ENCODE results near the gene FTO.
"Not testable (repeated sequence)": the region's sequence is repeated elsewhere in the genome, so short reads cannot be mapped to it uniquely, and the experiment has no call there.

Gene FTO

GRCh38 chr16:53703590-53704444 is at the start of gene FTO, which contains the start of gene RPGRIP1L:
Gene FTO (plus strand): TSS chr16:53704156.
Gene RPGRIP1L (minus strand): TSS chr16:53703859. CDS start chr16:53700723, 3,136 bp downstream.
- DNase-seq (ENCODE audit: low read depth in 2 of 2) = peak; percentile 98 to 100

DNA sequence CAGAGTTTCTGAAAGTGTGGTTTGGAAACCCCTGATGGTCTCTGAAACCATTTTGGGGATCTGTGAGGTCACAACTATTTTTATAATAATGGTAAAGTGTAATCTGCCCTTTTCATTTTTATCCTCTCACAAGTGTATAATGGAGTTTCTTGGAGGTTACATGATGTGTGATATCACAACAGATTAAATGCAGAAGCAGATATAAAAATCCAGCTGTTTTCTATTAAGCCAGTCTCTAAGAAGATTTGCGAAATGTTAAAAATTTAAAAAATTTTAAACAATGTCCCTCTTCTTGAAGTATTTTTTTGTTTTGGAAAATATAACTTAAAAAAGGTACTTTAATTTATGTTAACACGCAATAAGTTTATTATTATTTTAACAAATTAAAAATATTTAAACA is 49.0 kb upstream of the FTO start:
- no peak for DNase-seq (ENCODE audit: low read depth in 2 of 2)

DNA sequence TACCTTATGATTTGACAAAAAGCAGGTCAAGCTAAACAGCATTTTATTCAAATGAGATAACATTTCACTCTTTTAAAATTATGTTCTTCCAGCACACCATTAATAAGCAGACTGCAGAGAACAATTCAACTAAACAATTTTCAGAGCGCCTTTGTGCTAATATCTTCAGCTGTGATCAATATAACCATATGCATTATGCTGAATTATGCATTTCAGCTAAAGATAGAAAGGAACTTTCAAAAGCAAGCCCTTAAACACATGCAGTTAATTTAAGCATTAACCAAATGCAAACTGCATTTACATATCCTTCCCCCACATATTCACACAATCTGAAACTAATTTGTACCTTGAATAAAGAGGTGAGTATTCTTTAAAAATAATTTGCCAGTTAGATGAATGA is 41.9 kb upstream of the FTO start:
- DNase-seq (ENCODE audit: low read depth in 2 of 2) = no peak

DNA sequence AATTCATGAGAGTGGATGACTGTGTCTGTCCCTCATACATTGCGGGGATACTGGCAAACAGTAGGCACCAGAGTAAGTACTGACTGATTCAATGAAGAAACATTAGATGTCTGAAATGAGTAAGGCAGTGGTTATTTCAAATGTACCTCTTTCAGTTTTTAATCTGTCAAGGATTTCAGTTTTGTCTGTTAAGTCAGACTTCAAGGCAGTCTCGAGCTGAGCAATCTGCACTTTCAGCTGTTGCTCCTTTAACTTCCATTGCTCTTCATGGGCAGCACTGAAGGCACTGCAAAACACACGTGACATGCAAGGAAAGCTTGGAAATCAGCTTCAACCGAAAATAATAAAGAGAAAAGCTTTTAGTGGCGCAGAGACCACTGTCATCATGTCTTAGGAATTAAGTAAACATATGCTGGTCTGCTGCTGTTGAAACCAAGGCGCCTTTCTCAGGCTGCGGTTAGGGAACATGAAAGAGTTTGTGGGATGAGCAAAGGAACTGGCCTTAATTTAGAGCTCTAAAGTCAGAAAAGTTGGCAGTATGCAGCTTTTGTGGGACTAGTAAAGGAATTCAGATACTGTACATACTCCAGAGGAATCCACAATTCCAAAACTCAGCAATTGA is 39.1 kb upstream of the FTO start:
- no peak for DNase-seq (ENCODE audit: low read depth in 2 of 2)

GRCh38 chr16:53666786-53667415 is 37.1 kb upstream of the FTO start:
- no peak for DNase-seq (ENCODE audit: low read depth in 2 of 2)

- DNase-seq (ENCODE audit: low read depth in 2 of 2) = no peak
Measured at GRCh38 chr16:53668869-53669268, 35.1 kb upstream of the FTO start.

DNA sequence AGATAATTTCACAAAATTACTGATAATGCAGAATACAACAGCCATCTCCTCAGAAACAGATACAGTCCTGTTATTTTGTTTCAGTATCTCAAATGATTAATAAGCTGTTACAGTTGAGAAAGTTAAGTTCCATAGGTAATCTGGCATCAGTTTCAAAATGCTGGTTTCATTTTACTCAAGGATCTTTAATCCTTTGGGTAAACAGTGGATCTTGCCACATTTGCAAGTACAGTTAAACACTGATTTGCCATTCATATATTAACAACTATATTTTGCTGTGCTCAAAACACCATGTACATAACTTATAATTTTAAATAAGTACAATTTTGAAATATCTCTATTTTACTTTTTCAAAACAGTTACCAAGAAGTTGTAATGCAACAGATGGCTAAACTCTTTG is 31.5 kb upstream of the FTO start:
- DNase-seq (ENCODE audit: low read depth in 2 of 2) = no peak

- DNase-seq (ENCODE audit: low read depth in 2 of 2) = no peak
Measured at GRCh38 chr16:53673189-53673588, 30.8 kb upstream of the FTO start.

- no peak for DNase-seq (ENCODE audit: low read depth in 2 of 2)
Measured at GRCh38 chr16:53678155-53678554, 25.8 kb upstream of the FTO start.

- no peak for DNase-seq (ENCODE audit: low read depth in 2 of 2)
Measured at GRCh38 chr16:53678756-53679343, 25.1 kb upstream of the FTO start.

DNA sequence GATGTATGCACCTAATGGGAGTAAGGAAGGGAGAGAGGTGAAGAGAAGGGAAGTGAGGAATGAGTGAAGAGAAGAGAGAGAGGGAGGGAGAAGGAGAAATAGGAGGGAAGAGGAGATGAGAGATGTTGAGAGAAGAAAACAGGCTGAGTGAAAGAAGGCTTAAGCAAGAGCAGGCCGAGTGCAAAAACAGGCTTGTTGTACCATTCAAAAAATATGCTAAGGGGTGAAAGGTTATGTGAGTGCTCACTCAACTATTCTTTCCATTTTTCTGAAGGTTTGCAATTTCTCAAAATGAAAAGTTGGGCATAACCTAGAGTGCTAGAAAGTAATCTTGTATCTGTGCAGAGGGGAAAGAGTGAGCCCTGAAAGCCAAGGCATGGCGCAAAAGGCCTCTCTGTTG is 23.2 kb upstream of the FTO start:
- no peak for DNase-seq (ENCODE audit: low read depth in 2 of 2)

- no peak for DNase-seq (ENCODE audit: low read depth in 2 of 2)
Measured at GRCh38 chr16:53681354-53681753, 22.6 kb upstream of the FTO start.

GRCh38 chr16:53685334-53685733 is 18.6 kb upstream of the FTO start:
- not testable (repeated sequence) for DNase-seq (ENCODE audit: low read depth in 2 of 2)

DNA sequence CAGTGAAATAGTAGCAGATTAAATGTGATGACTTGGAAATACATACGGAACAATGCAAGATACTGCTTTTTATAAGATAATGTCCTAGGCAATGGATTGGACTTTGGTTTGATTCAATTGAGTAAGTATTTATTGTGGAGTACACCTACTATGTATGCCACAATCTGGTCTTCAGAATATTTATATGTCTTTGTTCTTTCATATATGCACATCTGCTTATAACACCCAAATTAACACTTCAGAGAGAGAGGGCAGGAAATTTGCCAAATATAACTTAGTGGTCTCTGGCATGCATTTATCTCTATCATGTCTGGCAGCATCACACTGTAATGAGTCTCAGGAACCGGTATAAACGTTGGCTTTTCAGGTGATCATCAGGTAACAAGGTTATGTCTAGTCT is 17.2 kb upstream of the FTO start:
- DNase-seq (ENCODE audit: low read depth in 2 of 2) = no peak

DNA sequence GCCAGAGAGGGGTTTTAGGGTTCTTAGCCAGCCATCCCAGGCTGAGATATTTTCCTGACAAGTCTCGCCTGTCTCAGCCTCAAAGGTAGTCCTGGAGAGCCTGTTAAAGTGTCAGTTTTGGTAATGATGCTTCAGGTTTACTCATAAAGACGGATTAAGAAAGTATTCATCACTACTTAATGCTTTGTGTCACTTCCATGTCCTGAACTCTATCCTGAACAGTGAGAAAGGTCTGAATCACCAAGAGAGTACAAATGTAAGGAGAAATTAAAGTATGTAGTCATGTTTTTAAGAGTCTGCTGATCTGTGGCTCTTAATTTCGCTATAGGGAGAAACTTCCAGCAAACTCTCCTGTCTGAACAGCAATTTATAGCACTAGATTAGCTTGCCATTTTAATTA is 14.3 kb upstream of the FTO start:
- DNase-seq (ENCODE audit: low read depth in 2 of 2) = no peak

- DNase-seq (ENCODE audit: low read depth in 2 of 2) = no peak
Measured at GRCh38 chr16:53690771-53691170, 13.2 kb upstream of the FTO start.

GRCh38 chr16:53692146-53692545 is 11.8 kb upstream of the FTO start:
- DNase-seq (ENCODE audit: low read depth in 2 of 2) = no peak

GRCh38 chr16:53693320-53693719 is 10.6 kb upstream of the FTO start:
- no peak for DNase-seq (ENCODE audit: low read depth in 2 of 2)

- DNase-seq (ENCODE audit: low read depth in 2 of 2) = no peak
Measured at GRCh38 chr16:53695070-53695469, 8.9 kb upstream of the FTO start.

- not testable (repeated sequence) for DNase-seq (ENCODE audit: low read depth in 2 of 2)
Measured at GRCh38 chr16:53698271-53698670, 5.7 kb upstream of the FTO start.

DNA sequence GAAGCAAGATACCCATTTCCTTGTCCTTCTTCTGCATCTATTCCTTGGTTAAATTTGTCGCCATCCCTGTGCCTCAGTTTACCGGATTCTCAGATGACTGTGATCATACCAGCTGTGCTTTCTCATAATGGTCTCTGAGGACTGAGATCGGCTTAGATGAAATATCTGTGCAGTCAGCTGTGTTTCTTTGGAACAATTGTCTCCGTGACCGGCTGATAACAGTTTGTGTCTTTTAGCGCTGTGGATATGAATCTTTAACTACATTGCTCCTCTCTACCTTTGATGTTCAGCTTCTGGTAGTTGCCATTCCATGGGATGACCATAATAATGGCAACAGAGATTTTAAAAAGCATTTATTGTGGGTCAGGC is 473 bp downstream of the FTO start:
- DNase-seq (ENCODE audit: low read depth in 2 of 2) = no peak

- no peak for DNase-seq (ENCODE audit: low read depth in 2 of 2)
Measured at GRCh38 chr16:53707671-53708070, 3.7 kb downstream of the FTO start.

DNA sequence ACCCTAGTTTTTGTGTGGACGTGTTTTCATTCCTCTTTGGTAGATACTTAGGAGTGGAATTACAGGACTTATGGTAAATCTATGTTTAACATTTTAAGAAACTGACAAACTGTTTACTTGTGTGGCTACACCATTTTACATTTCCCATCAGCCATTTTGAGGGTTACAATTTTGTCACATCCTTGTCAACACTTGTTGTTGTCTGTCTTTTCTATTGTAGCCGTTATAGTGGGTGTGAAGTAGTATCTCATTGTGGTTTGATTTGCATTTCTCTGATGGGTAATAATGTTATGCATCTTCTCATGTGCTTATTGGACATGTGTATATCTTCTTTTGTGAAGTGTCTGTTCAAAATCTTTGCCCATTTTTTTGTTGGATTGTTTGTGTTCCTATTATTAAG is 4.5 kb downstream of the FTO start:
- no peak for DNase-seq (ENCODE audit: low read depth in 2 of 2)
